Central memory CD4-positive, alpha-beta T cell (primary cell): Measurements from ENCODE around the gene P2RY13.
A peak's percentile ranks its signal among the peaks of the same experiment; 100 is the strongest.

ENCODE experiments used
- DNase-seq: peaks from one replicate; pipeline ENCODE4 v3.0.0; 2022

The P2RY13 gene

DNA sequence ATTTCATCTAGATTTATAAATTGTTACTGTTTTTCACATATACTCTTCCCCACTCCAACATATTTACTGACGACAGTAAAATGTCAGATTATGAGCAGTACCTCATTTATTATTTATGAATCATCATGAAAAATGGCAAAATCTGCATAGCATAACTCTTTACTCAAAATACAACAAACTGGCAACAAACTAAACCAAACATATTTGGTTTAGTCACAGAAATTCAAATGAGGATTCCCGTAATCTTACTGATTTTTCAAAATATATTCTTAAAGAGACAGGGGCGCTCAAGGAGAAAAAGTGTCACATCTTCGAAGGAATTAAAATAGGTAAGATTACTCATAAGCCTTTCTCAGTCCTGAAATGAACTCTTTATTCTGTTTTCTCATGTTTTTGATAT is 9.7 kb downstream of the P2RY13 start:
- DNase-seq, result no peak

DNA sequence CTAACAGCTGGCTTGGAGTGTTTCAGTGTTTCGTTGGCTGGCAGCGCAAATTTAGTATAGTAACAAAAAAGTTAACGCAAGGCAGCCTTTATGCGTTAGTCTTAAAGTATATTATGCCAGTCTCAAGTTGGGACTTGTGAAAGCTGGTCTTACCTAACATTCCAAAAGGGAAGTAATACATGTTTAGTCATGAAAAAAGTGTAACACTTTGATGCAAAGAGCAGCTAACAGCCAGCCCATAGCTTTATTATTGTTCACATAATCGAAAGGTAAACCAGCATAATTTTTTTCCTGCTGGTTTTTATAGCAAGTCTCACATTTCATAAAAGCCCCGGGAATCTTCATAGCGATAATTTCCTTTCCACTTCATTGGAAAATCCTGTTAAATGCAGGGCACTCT is 10.4 kb downstream of the P2RY13 start:
- no peak for DNase-seq

DNA sequence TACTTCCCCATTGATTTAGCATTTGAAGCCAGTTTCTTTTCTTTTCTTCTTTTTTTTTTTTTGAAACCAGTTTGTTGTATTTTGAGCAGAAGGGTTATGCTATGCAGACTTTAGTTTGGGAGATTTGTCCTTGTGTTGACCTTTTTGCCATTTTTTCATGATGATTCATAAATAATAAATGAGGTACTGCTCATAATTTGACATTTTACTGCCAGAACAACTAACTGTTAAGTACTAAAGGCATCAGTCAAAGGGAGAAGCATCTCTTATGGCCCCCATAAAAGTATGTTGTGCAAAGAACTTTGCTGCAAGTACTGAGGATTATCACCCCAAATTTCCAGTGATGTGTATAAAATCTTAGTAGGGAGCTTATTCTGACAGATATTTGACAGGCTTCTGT is 11.0 kb downstream of the P2RY13 start:
- DNase-seq, result no peak

DNA sequence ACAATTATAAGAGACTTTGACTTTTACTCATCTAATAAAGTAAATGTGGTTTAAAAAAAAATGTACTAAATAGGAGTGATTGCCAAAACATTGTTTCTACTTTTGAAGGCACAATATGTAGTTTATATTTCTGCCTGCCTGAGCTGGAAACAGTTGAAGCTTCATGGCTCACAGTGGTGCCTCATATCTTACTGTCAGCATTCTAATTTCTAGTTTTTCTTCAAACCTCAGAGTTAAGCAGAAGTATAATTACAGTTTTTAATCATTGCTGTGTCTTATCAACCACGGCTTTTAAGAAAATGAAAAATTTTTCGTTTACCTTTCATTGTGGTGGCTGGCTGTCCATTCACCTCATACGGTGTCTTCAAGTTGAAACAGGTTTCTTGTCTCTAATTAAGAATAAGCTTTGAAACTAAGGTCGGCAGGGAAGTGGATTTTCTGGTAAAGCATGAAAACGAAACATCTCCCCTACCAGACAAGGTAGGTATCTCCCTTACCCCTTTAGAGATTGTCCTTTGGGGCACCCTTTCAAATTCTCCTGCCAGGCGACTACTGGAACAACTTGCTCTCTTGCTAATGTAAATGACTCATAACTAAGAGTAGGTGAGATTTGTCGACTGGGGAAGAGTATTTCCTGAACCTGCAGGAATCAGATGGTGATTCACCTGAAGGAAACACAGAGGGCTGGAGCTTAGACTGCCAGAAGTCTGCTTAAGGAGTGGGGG is 12.9 kb downstream of the P2RY13 start, which contains the start of gene GPR87:
Gene GPR87 (minus strand): TSS at position 554 of the 725 bp plus-strand sequence. CDS start 16,720 bp downstream, outside the sequence.
- no peak for DNase-seq

DNA sequence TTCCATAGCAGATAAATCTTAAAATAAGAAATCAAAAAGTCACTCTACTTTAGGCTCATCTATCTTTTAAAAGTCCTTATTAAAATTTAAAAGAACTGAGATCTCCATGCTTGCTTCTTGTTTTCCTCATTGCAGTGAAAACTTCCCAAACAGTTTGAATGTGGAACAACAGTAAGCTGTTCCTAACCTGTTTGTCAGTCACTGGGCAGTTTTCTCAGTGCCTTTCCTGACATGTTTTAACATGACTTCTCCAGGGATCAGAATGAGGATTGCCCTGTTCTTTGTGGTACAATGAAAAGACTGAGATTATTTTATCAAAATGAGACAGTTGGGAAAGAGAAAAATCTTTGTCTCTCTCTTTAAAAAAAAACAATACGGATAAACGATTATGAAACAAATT is 13.5 kb downstream of the P2RY13 start:
- no peak for DNase-seq

DNA sequence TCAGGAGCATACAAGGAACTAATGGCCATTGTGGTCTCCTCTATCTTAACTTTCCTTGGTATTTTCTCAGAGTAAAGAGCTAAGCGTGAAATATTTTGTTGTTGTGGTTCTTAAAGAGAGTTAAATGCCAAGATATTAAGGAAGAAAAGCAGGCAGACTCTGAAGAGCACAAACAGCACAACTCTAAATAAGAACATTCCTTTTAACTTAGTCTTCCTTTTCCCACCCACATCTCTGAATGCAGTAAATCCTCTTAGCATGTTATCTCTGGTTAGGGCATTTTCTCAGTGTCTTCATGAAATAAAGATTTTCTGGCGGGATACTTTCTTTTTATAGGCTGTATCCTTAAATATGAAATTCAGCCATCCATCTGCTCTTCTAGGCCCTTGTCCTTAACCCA is 14.2 kb downstream of the P2RY13 start:
- DNase-seq, result no peak

DNA sequence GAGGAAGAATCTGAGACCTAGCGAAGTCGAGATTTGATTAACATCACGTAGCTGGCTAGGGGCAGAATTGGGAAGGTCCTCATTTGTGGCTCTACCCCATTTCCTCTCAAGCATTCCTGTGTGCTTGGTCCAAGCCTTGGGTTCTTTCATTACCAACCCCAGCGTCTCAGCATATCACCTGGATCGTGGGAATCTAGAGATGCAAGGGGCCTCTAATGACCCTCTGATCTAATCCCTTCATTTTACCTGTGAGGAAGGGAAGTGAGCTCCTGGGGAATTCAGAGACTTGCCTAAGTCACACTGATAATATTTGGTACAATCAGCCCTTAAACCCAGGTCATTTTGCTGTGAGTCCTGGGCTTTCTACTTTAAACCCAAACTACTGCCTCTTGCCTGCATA is 14.8 kb downstream of the P2RY13 start:
- DNase-seq, result no peak

DNA sequence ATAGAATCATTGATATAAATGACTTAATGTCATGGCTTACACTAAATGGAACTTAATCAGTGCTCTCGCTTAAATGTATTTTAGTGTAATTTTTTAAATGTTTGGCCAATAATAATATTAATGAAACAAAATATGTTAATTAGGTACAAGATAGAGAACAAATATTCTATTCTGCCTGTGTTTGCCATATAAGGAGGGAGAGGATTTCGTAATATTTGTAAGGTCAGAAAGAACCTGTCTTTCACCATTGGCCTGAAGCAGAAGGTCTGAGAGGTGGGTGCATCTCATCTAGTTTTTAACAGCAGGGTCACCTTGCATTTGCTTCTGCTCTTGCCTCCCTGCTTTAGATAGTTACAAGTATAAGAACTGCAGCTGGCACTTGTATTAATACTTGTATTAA is 15.2 kb downstream of the P2RY13 start:
- no peak for DNase-seq

DNA sequence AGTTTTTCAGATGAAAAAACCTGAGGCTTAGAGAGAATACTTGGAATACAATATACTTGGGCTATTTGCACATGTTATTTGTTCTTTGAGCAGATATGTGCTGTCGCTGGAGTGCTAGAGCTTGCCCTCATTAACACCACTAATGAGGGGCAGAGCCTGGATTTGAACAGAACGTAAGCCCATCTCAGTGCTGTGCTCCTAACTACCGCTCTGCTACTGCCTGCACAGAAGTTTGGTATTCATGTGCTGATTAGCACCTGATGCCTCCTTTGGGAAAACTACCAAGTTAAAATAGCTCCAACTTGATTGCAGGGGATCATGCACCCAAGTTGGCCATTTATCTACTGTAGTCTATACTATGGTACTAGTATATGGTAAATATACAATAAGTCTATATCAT is 16.4 kb downstream of the P2RY13 start:
- DNase-seq, result no peak

DNA sequence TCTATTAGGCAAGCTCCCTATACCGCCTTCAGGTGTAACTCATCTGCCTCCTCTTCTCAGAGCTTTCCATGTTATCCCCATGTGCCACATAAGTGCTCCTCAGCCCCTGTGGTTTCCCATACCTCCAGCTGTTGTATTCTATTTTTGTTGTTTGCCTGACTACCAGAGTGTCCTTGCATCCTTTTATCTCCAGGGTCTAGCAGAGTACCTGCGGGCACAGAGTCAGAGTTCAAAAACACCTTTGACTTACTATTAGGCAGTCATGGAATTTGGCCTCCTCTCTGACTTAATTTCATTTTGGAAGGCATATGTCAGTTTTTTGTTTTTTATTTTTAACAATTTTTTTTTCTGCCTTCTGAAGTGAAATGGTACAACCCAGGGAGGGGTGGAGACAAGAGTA is 19.8 kb downstream of the P2RY13 start:
- no peak for DNase-seq

DNA sequence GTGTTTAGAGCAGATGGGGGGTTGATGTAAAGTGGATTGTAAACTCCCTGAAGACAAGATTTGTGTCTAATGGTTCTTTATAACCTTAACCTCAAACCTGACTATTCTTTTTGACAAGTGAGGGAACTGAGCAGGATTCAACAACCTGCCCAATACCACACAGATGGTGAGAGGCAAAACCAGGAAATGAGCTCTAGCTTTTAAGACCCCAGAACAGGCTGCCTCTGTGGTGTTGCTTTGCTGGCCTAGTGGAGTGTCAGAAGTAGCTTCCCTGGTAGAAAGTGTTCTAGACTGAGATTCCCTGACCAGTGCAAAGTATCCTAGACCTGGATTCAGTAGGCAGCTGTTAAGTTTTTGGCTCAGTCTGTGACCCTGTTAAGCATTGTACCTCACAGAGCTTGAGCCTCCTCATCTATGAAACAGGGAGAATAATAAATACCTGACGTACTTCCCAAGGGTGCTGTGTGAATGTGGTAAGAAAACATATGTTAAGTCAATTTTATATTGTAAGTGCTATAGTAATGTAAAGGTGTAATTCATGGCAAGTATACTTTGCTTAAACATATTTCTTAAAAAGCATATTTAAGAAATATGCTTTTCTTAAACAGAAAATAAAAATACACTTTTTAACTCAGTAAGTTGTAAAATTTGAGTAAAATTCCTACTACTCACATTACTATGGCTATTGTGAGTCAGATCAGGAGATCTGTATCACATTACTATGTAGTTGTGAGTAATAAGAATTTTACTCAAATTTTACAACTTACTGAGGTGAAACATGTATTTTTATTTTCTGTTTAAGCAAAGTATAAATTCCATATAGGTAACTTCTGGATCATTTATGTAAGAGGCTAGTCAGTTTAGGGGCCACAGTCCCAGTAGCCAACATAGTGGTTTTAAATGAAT is 21.5 kb downstream of the P2RY13 start:
- no peak for DNase-seq

DNA sequence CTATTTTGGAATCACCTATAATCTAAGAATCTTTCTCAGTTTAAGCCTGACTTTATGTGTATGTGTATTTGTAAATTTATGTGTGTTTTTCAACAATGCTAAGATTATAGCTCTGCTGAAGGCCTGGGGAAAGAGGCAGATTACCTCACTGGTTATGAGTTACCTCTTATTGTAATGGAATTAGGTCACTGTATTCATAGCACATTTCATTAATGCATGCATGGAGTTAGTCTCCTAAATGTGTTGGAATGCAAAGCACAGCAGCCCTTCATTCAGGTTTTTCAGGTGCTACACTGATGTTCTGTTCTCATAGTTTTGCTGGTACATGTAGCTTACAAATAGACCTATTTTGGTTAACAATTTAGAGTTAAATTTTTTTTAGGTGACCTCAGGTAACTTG is 22.2 kb downstream of the P2RY13 start:
- no peak for DNase-seq

DNA sequence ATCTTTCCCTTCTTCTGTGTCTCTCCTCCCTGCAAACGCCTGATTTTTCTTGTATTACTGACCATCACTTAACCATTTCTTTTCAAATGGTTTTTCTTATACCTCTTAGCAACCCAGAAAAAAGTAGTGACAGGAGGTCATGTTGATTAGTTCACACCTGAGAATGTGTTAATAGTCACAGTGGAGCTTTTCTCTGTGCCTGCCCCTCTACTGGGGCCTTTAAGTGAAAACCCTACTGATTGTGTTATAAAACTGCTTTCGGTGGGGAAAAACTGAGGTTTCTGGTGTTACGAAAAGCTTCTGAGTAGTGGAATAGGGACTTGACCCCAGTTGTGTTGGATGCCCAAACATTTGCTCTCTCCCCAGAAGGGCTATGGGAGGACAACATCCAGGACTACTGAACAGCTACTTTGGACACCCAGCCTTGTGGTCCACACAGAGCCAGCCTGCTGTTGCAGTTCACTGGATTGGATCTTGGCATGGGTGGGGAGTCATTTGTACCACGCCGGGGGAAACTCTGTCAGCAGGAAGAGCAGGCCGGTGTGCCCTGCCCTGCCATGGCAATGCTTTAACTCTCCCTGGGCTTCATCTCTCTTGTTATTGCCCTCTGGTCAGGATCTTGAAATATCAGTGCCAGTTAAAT is 23.1 kb downstream of the P2RY13 start:
- no peak for DNase-seq

DNA sequence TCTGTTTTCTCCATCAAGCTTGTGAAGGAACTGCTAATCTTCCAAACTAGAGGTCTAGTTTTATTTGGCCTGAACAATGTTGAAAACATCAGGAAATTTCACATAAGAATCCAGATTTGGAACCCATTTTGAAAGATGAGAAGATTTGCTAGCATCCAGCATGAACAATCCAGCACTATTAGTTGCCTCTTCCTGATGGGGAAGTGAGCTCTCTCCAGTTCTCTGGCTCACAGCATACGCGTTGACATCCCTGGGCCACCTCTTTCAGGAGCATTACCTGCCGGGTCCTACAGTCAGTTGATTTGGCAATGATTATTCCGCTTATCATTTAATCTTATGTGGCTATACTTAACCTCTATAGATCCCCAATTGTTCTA is 23.6 kb downstream of the P2RY13 start:
- DNase-seq, result no peak

DNA sequence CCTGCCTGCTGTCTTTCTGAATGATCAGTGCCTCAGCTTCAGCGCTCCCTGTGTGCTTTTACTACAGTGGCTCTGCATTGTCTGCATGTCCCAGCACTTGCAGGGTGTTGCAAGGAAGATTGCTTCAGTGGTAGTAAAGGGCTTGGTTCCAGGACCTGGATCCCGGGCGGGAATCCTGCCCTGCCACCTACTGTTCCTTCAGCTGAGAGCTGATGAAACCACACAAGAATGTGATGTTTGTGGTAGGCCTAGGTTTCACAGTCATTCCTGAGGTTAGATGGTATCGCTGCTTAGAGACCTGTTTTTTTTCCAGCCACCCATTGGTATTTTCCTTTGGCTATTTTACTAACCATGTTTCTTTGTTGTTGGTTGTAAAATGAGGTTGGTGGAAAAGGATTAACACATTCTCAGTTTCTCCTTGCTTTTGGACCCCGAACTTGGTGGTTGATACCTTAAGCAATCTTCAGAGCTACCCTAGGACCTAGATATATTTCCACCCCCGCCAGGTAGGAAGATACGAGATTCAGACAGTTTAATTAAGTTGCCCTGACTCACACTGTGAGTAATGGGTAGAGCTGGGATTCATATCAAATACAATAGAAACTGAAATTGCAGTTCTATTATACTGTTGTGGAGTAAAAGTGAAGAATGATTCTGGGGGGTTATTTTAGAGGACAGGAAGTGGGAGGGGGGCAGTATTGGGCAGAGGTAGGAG is 24.1 kb downstream of the P2RY13 start:
- DNase-seq, result peak; percentile 4

DNA sequence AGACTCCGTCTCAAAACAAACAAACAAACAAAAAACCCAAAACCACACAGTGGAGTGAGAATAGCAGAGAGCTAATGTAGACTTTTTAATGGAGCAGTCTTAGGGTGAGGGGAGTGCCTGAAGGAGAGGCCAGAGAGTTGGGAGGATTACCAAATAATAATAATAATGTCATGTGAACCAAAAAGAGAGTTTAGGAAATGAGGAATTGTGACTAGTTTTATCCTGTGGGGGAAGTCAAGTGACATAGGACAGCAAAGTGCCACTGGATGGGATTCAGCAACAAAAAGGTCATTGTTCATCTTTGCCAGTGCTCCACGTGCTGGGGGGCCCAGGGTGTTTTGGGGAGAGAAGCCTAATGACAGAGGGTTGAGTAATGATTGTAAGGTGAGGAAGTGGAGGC is 25.6 kb downstream of the P2RY13 start:
- DNase-seq, result no peak

DNA sequence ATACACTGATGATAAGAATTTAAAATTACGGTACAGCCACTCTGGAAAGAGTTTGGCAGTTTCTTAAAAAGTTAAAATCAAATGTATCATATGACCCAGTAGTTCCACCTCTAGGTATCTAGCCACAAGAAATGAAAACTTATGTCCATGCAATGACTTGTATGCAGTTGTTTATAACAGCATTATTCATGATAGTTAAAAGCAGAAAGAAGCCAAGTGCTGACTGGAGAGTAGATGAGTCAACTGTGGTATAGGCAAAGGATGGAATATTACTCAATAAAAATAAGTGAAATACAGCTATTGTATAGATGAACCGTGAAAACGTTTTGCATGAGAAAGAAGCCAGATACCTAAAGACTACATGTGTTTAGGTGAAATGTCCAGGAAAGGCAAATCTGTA is 27.6 kb downstream of the P2RY13 start:
- DNase-seq, result no peak

DNA sequence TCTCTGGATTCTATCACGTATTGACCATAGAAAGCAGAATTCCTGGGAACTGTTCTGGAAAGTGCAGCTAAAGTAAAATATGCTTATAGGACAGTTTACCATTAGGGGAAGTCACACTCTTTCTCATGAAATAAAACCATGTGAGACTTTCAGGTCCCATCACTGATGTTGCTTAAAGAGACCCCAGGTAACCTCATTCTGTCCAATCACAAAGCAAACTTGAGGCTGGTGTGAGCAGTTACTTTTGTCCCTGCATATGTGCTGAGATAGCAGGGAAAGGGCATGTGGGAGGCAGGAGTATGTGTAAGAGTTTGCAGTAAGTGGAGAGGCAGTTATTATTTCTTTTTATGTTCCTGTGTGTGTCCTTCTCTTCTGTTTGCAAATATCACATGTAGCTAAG is 28.8 kb downstream of the P2RY13 start:
- DNase-seq, result no peak

DNA sequence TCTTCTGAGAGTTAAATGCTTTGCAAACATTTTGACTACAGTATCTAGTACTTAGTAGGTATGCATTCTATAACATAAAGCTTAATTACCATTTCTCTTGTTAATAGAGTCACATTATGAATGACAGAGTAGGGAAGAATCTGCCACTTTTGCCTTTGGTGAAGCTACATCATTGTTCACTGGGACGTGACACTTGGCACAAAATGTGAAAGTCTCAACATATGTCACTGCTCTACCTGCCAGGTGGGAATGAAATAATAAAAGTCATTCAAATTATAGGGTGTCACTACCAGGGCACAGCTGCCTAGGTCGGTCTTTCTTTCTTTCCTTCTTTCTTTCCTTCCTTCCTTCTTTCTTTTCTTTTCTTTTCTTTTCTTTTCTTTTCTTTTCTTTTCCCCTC is 30.3 kb downstream of the P2RY13 start:
- DNase-seq, result no peak

DNA sequence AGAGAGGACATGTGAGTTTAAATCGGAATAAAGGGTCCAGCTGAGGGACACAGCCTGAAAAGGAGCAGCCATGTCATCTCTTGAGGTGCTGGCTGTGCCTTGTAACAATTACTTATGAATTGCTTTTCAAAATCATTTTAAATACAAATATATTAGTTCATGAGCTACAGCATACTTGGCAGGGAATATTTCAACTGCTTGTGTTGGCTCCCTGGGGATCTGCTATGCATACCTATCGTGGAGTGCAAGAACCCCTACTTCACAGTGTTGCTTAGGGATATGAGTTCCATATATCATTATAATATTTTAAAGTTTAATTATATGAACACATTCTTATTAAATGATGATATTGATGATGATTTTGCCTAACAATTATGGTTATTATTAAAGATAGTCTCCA is 31.9 kb downstream of the P2RY13 start:
- no peak for DNase-seq

DNA sequence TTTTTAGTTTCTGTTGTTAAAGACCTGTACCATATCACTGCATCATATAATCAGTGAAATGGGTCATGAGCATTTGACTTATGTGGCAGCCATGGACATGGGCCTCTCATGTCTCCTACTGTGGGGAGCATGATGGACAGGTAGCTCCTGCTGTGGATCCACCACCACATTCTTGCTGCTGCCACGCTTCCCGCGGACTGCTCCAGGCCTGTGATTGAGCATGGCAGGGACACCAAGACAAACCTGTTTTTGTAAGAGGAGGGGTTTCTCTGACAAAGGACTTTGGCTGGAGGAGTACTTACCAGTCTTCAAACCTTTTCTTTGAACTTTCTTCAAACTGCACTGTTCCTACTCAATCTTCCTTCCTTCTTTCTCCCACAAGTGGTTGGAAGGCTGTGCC is 33.1 kb downstream of the P2RY13 start:
- DNase-seq, result no peak

DNA sequence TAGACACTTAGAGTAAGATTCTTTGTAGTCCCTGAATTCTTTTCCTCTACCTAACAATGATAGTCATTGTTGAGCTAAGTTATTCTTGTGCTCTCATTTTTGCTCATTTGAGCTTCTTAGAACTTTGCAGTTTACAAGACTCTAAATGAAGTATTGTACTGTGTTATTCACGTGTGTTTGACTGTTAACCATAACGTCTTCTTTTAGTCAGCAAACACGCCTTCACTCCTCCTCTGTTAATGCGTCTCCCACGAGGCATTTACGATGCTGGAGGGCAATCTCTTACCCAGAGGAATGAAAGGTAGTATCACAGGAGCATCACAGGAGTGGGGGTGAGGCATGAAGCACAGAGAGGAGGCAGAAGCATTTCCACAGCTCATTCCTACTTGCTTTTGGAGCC is 36.2 kb downstream of the P2RY13 start:
- DNase-seq, result no peak

DNA sequence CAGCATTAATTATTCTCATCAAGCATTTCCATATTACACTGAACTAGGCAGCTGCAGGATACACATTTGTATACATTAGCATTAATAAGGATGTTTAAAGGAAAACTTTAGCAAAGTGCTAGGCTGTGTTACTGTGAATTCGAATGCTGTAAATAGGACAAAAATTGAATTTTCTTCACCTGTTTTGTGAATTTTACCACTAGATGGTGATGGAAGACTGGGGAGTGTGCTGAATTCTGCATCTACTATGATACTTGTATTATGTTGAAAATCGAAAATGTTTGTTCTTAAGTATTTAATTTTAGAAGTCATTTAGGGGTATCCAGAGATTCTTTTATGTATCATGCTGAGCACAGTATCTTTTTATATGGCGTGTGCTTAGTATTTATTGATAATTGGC is 38.7 kb downstream of the P2RY13 start:
- DNase-seq, result no peak
